Measurements from ENCODE around the gene MKI67.

Gene MKI67

DNA sequence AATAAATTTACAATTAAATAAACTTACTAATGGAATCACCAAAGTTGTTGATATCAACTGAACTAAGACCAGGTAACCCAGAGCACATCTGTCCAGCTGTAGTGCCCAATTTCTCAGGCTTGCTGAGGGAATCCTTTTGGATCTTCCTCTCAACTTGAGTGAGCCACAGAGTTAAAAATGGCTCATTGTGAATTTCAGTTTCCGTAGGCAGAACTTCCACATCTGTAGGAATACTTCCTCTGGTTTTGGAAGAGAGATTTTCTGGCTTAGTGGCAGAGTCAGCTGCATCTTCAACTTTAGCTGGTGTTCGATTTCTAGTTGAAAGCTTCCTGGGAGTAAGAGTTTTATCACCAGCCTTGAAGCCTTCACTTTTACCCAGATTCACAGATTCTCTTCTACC lies 11.3 kb downstream of the MKI67 start:
- Histone ChIP-seq H3K4me1 (ENCODE audit: insufficient read depth, insufficient read length) (no peaks in the 10 kb centered on the region), H3K9me3 (ENCODE audit: insufficient read depth, low read length) (no peaks in the 10 kb centered on the region), H3K4me3 (ENCODE audit: insufficient read length, low read depth) (no peak overlapping the region), H3K36me3 (ENCODE audit: insufficient read depth, insufficient read length, low read length) (peaks cover 96% of the 10 kb centered on the region), H3K9ac (ENCODE audit: insufficient read length, low read depth) (no peak overlapping the region), H3K27me3 (ENCODE audit: insufficient read depth, insufficient read length) (no peaks in the 10 kb centered on the region)
- TF ChIP-seq YY1 (IDR thresholded peaks at IDR 0.05; ENCODE audit: insufficient read depth, insufficient read length) (no peak), SUZ12 (IDR thresholded peaks at IDR 0.05; ENCODE audit: extremely low read depth, insufficient read depth, insufficient read length) (no peak), ZNF274 (IDR thresholded peaks at IDR 0.05; ENCODE audit: low read depth, low read length) (no peak)
- DNase-seq (ENCODE audit: low read depth, low spot score), result no peak

DNA sequence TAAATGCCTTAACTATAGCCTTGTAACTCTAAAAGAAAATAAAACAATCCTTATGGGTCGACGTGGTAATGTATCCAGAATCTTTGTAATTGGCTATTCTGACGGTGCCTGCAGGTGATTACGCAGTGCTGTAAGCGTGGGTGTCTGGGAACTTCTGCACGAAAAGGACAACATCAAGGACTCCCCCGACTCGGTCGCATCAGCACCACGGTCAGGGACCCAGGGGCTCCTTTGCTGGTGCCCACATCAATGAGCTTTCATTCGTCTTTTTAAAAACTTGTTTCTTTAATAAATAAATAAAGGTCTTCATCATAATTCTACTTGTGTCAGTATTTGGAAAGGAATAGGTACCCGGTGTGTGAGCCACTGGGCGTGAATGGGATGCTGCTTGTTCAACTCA lies 13.2 kb downstream of the MKI67 start:
- Histone ChIP-seq H3K4me3 (ENCODE audit: insufficient read length, low read depth) (no peak overlapping the region), H3K9ac (ENCODE audit: insufficient read length, low read depth) (no peak overlapping the region), H3K36me3 (ENCODE audit: insufficient read depth, insufficient read length, low read length) (peaks cover 97% of the 10 kb centered on the region), H3K4me1 (ENCODE audit: insufficient read depth, insufficient read length) (no peaks in the 10 kb centered on the region), H3K27me3 (ENCODE audit: insufficient read depth, insufficient read length) (no peaks in the 10 kb centered on the region), H3K9me3 (ENCODE audit: insufficient read depth, low read length) (no peaks in the 10 kb centered on the region)
- no peak for TF ChIP-seq ZNF274 (IDR thresholded peaks at IDR 0.05; ENCODE audit: low read depth, low read length)
- TF ChIP-seq SUZ12 (IDR thresholded peaks at IDR 0.05; ENCODE audit: extremely low read depth, insufficient read depth, insufficient read length), result no peak
- no peak for TF ChIP-seq YY1 (IDR thresholded peaks at IDR 0.05; ENCODE audit: insufficient read depth, insufficient read length)
- no peak for DNase-seq (ENCODE audit: low read depth, low spot score)

DNA sequence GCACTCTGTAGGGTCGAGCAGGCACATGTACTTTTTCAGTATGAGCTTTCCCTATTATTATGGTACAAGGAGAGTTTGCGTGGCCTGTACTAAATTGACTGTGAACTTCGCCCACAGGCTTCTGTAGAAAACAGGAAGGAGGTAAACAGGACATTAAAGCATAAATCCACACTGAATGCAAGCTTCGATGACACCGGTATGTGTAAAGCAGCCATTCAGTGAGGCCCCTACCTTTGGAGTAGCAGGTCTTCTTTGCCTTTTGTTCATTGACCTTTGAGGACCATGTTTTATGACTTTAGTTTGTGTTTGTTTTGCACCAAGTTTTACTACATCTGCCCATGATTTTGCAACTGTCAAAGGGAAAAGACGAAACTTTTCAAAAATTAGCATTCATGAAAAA lies 14.5 kb downstream of the MKI67 start:
- DNase-seq (ENCODE audit: low read depth, low spot score), result no peak
- H3K27me3 ChIP-seq (ENCODE audit: insufficient read depth, insufficient read length), result no peaks in the 10 kb centered on the region
- TF ChIP-seq SUZ12 (IDR thresholded peaks at IDR 0.05; ENCODE audit: extremely low read depth, insufficient read depth, insufficient read length) (no peak), YY1 (IDR thresholded peaks at IDR 0.05; ENCODE audit: insufficient read depth, insufficient read length) (no peak), ZNF274 (IDR thresholded peaks at IDR 0.05; ENCODE audit: low read depth, low read length) (no peak)
- no peak overlapping the region for H3K9ac ChIP-seq (ENCODE audit: insufficient read length, low read depth)
- H3K9me3 ChIP-seq (ENCODE audit: insufficient read depth, low read length), result no peaks in the 10 kb centered on the region
- no peaks in the 10 kb centered on the region for H3K4me1 ChIP-seq (ENCODE audit: insufficient read depth, insufficient read length)
- no peak overlapping the region for H3K4me3 ChIP-seq (ENCODE audit: insufficient read length, low read depth)
- peaks cover 99% of the 10 kb centered on the region for H3K36me3 ChIP-seq (ENCODE audit: insufficient read depth, insufficient read length, low read length)

DNA sequence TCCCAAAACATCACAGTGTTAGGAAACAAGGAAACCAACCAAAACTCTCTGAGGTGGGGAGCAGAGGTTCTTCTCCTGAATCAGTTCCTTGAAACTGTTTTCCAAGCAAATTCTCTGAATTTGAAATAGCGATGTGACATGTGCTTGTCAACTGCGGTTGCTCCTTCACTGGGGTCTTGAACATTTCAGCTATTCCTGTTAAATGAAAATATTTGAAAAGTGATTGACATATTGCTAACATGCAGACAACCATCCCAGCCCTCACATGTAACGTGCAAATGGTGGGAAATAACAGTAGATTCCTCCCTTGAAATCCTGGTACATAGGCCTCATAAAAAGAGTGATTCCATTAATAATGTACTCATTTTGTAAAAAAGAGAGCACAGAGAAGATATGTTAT lies 15.9 kb downstream of the MKI67 start:
- Histone ChIP-seq H3K36me3 (ENCODE audit: insufficient read depth, insufficient read length, low read length) (peaks cover 99% of the 10 kb centered on the region), H3K27me3 (ENCODE audit: insufficient read depth, insufficient read length) (no peaks in the 10 kb centered on the region), H3K4me1 (ENCODE audit: insufficient read depth, insufficient read length) (no peaks in the 10 kb centered on the region), H3K9me3 (ENCODE audit: insufficient read depth, low read length) (no peaks in the 10 kb centered on the region), H3K4me3 (ENCODE audit: insufficient read length, low read depth) (no peak overlapping the region), H3K9ac (ENCODE audit: insufficient read length, low read depth) (no peak overlapping the region)
- no peak for DNase-seq (ENCODE audit: low read depth, low spot score)
- TF ChIP-seq YY1 (IDR thresholded peaks at IDR 0.05; ENCODE audit: insufficient read depth, insufficient read length), result no peak
- TF ChIP-seq SUZ12 (IDR thresholded peaks at IDR 0.05; ENCODE audit: extremely low read depth, insufficient read depth, insufficient read length), result no peak
- TF ChIP-seq ZNF274 (IDR thresholded peaks at IDR 0.05; ENCODE audit: low read depth, low read length), result no peak

DNA sequence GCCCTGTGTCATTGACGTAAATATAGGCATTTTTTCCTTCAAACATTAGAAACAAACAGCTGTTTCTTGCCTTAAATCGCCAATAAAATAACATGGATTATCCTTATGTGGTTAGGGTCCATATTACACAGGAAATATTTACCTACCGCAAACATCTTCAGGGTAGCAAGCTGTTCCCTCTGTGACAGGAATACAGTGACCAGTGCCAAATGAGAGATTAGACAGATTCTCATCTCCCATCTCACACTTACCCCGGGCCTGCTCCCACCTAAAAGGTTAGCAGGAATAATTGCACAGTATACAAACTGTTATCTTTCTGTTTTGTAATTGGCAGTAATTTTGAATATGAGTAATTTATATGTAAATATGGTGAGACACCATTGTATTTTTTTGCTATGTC lies 16.5 kb downstream of the MKI67 start:
- Histone ChIP-seq H3K4me1 (ENCODE audit: insufficient read depth, insufficient read length) (no peaks in the 10 kb centered on the region), H3K27me3 (ENCODE audit: insufficient read depth, insufficient read length) (no peaks in the 10 kb centered on the region), H3K9ac (ENCODE audit: insufficient read length, low read depth) (no peak overlapping the region), H3K36me3 (ENCODE audit: insufficient read depth, insufficient read length, low read length) (peaks cover 99% of the 10 kb centered on the region), H3K9me3 (ENCODE audit: insufficient read depth, low read length) (no peaks in the 10 kb centered on the region), H3K4me3 (ENCODE audit: insufficient read length, low read depth) (no peak overlapping the region)
- TF ChIP-seq YY1 (IDR thresholded peaks at IDR 0.05; ENCODE audit: insufficient read depth, insufficient read length), result no peak
- no peak for TF ChIP-seq ZNF274 (IDR thresholded peaks at IDR 0.05; ENCODE audit: low read depth, low read length)
- TF ChIP-seq SUZ12 (IDR thresholded peaks at IDR 0.05; ENCODE audit: extremely low read depth, insufficient read depth, insufficient read length), result no peak
- no peak for DNase-seq (ENCODE audit: low read depth, low spot score)

DNA sequence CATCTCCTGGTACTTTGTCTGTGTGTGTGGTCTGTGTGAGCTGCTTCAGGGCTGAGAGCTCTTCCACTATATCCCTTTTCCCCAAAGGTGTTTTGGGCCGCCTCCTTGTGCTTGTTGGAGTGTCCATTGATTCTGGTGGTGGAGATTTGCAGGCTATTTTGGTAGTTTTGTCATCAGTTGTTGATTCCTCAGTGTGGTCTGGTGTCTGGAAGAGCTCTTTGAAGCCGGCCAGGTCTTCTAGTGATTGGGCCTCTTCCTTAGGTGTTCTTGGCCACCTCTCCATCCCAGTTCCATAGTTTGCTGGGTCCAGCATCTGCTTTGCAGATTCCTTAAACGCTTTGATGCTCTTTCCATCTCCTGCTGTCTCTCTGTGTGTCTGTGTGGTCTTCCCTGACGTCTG lies 20.8 kb downstream of the MKI67 start:
- H3K27me3 ChIP-seq (ENCODE audit: insufficient read depth, insufficient read length), result no peaks in the 10 kb centered on the region
- H3K4me3 ChIP-seq (ENCODE audit: insufficient read length, low read depth), result no peak overlapping the region
- TF ChIP-seq ZNF274 (IDR thresholded peaks at IDR 0.05; ENCODE audit: low read depth, low read length), result no peak
- TF ChIP-seq YY1 (IDR thresholded peaks at IDR 0.05; ENCODE audit: insufficient read depth, insufficient read length), result no peak
- TF ChIP-seq SUZ12 (IDR thresholded peaks at IDR 0.05; ENCODE audit: extremely low read depth, insufficient read depth, insufficient read length), result no peak
- no peak for DNase-seq (ENCODE audit: low read depth, low spot score)
- no peaks in the 10 kb centered on the region for H3K4me1 ChIP-seq (ENCODE audit: insufficient read depth, insufficient read length)
- H3K36me3 ChIP-seq (ENCODE audit: insufficient read depth, insufficient read length, low read length), result peaks cover 97% of the 10 kb centered on the region
- H3K9ac ChIP-seq (ENCODE audit: insufficient read length, low read depth), result no peak overlapping the region
- H3K9me3 ChIP-seq (ENCODE audit: insufficient read depth, low read length), result no peaks in the 10 kb centered on the region

DNA sequence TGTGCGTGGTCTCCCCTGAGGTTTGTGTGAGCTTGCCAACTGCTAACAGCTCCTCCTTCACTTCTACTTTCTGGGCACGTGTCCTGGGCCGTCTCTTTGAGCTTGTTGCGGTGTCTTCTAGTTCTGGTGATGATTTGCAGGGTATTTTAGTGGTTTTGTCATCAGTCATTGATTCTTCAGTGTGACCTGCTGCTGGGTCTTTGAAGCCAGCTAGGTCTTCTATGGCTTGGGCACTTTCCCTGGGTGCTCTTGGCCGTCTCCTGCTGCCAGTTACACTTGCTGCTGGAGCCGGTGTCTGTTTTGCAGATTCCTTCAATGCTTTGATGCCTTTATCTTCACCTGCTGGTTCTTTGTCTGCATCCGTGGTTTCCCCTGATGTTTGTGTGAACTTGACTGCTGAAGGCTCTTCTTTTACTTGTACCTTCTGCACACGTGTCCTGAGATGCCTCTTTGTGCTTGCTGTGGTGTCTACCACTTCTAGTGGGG lies 23.0 kb downstream of the MKI67 start:
- Histone ChIP-seq H3K36me3 (ENCODE audit: insufficient read depth, insufficient read length, low read length) (peaks cover 96% of the 10 kb centered on the region), H3K4me3 (ENCODE audit: insufficient read length, low read depth) (no peak overlapping the region), H3K27me3 (ENCODE audit: insufficient read depth, insufficient read length) (no peaks in the 10 kb centered on the region), H3K9ac (ENCODE audit: insufficient read length, low read depth) (no peak overlapping the region), H3K9me3 (ENCODE audit: insufficient read depth, low read length) (no peaks in the 10 kb centered on the region), H3K4me1 (ENCODE audit: insufficient read depth, insufficient read length) (no peaks in the 10 kb centered on the region)
- TF ChIP-seq YY1 (IDR thresholded peaks at IDR 0.05; ENCODE audit: insufficient read depth, insufficient read length), result no peak
- no peak for TF ChIP-seq SUZ12 (IDR thresholded peaks at IDR 0.05; ENCODE audit: extremely low read depth, insufficient read depth, insufficient read length)
- TF ChIP-seq ZNF274 (IDR thresholded peaks at IDR 0.05; ENCODE audit: low read depth, low read length), result no peak
- no peak for DNase-seq (ENCODE audit: low read depth, low spot score)
